Lung (tissue), 16 donors: ENCODE data around the gene TIAM2. TPM values are rescaled to one million over a fixed set of nuclear protein-coding genes. Genes with fewer than 3 reads are reported as not detected.

Source experiments
- ATAC-seq: fragments of 200-7000 bp; cut with Tn5 transposase; one replicate; pipeline ENCODE4 v1.9.1; 2020; ENCODE audit warnings: moderate number of reproducible peaks; ENCODE audit not compliant: insufficient read depth, low FRiP score
- DNase-seq, 3 donors: peaks; one replicate each; pipeline ENCODE4 v3.0.0-alpha.2; 2013 to 2017
- H3K27ac ChIP-seq, 2 donors: one replicate each; pipeline ENCODE4 v1.5.1; 2013; ENCODE audit warnings: mild to moderate bottlenecking in 2 of 2, moderate library complexity in 2 of 2, control low read depth in 1 of 2, inconsistent platforms in 1 of 2, low read depth in 1 of 2, low read length in 1 of 2
- H3K27me3 ChIP-seq, 3 donors: one replicate each; pipeline ENCODE4 v1.5.1; 2013; ENCODE audit warnings: low read length in 2 of 3; ENCODE audit not compliant: control insufficient read depth in 3 of 3, insufficient read depth in 3 of 3
- H3K36me3 ChIP-seq, 4 donors: one replicate each; pipeline ENCODE4 v1.5.1; 2013; ENCODE audit warnings: low read length in 4 of 4, mild to moderate bottlenecking in 1 of 4, moderate library complexity in 1 of 4; ENCODE audit not compliant: control insufficient read depth in 4 of 4, insufficient read depth in 4 of 4
- H3K4me1 ChIP-seq, 5 donors: one replicate each; pipeline ENCODE4 v1.5.1; 2013; ENCODE audit warnings: low read length in 5 of 5, mild to moderate bottlenecking in 2 of 5, moderate library complexity in 1 of 5; ENCODE audit not compliant: control insufficient read depth in 5 of 5, insufficient read depth in 5 of 5
- H3K4me3 ChIP-seq: one replicate; pipeline ENCODE4 v1.5.1; 2013; ENCODE audit warnings: mild to moderate bottlenecking, control low read depth, moderate library complexity
- H3K9ac ChIP-seq, 2 donors: one replicate each; pipeline ENCODE4 v1.5.1; 2013; ENCODE audit warnings: low read length in 2 of 2, control low read depth in 1 of 2; ENCODE audit not compliant: insufficient read depth in 1 of 2
- H3K9me3 ChIP-seq, 4 donors: one replicate each; pipeline ENCODE4 v1.5.1; 2013; ENCODE audit warnings: low read length in 3 of 4, mild to moderate bottlenecking in 1 of 4, moderate library complexity in 1 of 4; ENCODE audit not compliant: control insufficient read depth in 4 of 4, insufficient read depth in 3 of 4
- CTCF ChIP-seq: IDR thresholded peaks from 2 replicates; pipeline ENCODE4 v1.5.1; 2012; ENCODE audit warnings: mild to moderate bottlenecking; ENCODE audit errors: control extremely low read depth, extremely low read depth
- WGBS, 2 donors: extraction: QIAGEN DNeasy Blood & Tissue Kit; methylation state at CpG; one replicate each; pipeline ENCODE4 v1.1.7; 2013; 5-methylcytosine and 5-hydroxymethylcytosine counted together
- long read RNA-seq, 5 donors: transcript quantifications; one replicate each; lab custom pipeline, GENCODE V29; 2026
- polyA plus RNA-seq, 2 donors: library from polyadenylated mRNA; stranded (reverse); fragments of 200-250 nt; gene quantifications; one replicate each; pipeline ENCODE4 v1.2.1, GENCODE V29; 2013
- total RNA-seq, 2 donors: library from RNA; depleted of rRNA in 1 of 2; stranded (reverse); fragments of >200 nt in 1 of 2; gene quantifications; one replicate each; pipeline ENCODE4 v1.2.1, GENCODE V29; 2014 to 2021
- donor health status: control.
- donor health status: control.
- donor health status: Bipolar disorder and iron deficiency.
- donor health status: healthy.
- donor health status: DM: yes; HTN: yes; CAD: no.

The TIAM2 gene
- total RNA-seq (10 to 100 TPM in 1 of 2 donors, 1 to 10 TPM in 1; 4.9 to 17.5 TPM), polyA plus RNA-seq (1 to 10 TPM; 1.8 to 3.3 TPM)
- long read RNA-seq, donor 1, partial matches to known transcripts = 28 of 29 reads
- long read RNA-seq, donor 1, other reads (novel, unspliced or antisense) = 0 of 29 reads
- long read RNA-seq, donor 2, partial matches to known transcripts = 12 of 15 reads
- long read RNA-seq, donor 2, other reads (novel, unspliced or antisense) = 0 of 15 reads
- long read RNA-seq, donor 3, partial matches to known transcripts = 0 of 9 reads
- long read RNA-seq, donor 3, other reads (novel, unspliced or antisense) = 7 of 9 reads
- long read RNA-seq, donor 4, partial matches to known transcripts = 0 of 6 reads
- long read RNA-seq, donor 4, other reads (novel, unspliced or antisense) = 5 of 6 reads
- long read RNA-seq, donor 5, partial matches to known transcripts = 23 of 37 reads
- long read RNA-seq, donor 5, other reads (novel, unspliced or antisense) = 11 of 37 reads

DNA sequence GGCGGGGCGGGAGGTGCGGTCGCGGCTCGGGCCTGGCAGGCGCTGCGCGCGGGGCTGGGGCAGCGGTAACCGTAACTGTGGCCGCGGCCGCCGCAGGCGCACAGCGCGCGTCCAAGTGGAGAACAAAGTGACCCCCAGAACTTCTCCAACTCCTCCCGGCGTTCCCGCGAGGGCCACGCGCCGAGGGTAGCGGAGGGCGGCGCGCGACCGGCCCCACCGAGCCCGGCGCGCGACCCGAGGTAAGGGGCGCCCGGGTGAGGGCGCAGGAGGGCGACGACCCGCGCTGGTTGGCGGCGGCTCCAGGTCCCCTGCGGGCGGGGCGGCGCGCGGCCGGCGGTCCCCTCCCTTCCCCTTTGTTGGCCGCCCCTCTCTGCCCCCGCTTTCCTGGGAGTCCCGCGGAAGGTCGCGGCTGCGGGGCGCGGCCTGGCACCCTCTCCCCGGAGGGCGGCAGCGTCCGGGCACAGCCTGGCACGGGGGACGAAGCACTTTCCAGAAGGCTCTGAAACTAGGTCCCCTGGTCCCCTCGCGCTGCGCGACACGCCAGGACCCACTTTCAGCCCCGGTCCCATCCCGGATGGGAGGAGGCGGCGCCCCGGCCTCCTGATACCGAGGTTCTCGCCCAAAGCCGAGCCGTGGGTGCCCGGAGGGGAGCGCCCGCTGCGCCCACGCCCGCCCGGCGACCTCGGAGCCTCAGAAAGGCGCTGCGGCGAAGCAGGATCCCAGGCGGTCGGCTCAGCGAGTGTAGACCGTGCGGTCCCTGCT lies at the start of gene TIAM2:
Gene TIAM2, plus strand, starts transcription at position 62 of the 762 bp plus-strand sequence. CDS start 133,909 bp downstream, outside the sequence.
- Histone ChIP-seq H3K9ac (peak within 1 kb of the TSS in 1 of 2 donors; percentile 53), H3K36me3 (no peaks in the 10 kb centered on the region), H3K4me1 (peaks cover 0 to 8% (median 4%) of the 10 kb centered on the region in 5 donors), H3K4me3 (peak within 1 kb of the TSS; percentile 42), H3K27me3 (peaks cover 0 to 9% (median 0%) of the 10 kb centered on the region in 3 donors), H3K27ac (no peak within 1 kb of the TSS), H3K9me3 (peaks cover 0 to 4% (median 0%) of the 10 kb centered on the region in 4 donors)
- 0 to 1% methylated on average over 65 to 102 of the region's 102 CpGs for WGBS, 2 donors
- no peak for TF ChIP-seq CTCF
- ATAC-seq (no peak), DNase-seq (peak; percentile 51 to 75 (median 68))

- ATAC-seq = no peak
- 94 to 97% methylated on average over 7 of the region's 7 CpGs for WGBS, 2 donors
- Histone ChIP-seq H3K4me3 (no peak overlapping the region), H3K9me3 (no peaks in the 10 kb centered on the region), H3K27ac (no peak overlapping the region), H3K4me1 (no peaks in the 10 kb centered on the region), H3K27me3 (no peaks in the 10 kb centered on the region), H3K36me3 (peaks cover 0 to 5% (median 0%) of the 10 kb centered on the region in 4 donors), H3K9ac (no peak overlapping the region)
- no peak for TF ChIP-seq CTCF
- no peak for DNase-seq
These were observed 44.2 kb upstream of the TIAM2 start for GRCh38 chr6:154950979-154951344.

DNA sequence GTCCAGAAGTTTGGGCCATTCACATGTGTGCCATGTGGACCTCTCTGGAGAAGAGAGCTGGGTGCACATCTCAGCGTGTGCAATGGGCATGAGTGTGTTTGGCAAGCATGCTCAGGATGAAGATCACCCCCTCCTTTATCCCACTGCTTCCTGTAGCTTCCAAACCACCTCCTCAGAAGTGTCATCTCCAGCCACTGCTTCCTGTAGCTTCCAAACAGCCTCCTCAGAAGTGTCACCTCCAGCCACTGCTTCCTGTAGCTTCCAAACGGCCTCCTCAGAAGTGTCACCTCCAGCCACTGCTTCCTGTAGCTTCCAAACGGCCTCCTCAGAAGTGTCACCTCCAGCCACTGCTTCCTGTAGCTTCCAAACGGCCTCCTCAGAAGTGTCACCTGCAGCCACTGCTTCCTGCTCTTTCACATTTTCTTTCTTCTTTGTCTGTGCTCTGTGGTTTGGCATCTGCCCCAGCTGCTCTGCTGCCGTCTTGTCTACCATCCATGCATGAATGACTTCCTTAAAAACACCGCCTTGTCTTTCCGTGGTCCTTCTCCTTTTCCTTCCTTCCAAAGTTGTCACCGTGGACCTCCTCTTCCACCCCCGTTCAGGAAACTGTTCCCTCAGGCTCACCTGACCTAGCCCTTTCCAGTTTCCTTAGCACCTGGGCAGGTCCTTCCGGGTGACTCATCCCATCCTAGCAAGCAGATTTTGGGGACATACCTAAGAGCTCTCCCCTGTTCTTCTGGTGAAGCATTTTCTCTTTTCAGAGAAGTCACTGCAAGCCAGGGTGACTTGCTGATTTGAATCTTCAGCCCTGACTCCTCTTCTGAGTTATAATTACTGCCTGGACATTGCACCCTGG lies 43.5 kb upstream of the TIAM2 start:
- Histone ChIP-seq H3K4me1 (no peaks in the 10 kb centered on the region), H3K27me3 (no peaks in the 10 kb centered on the region), H3K9me3 (no peaks in the 10 kb centered on the region), H3K36me3 (peaks cover 0 to 5% (median 0%) of the 10 kb centered on the region in 4 donors), H3K9ac (no peak overlapping the region), H3K4me3 (no peak overlapping the region), H3K27ac (no peak overlapping the region)
- WGBS, 2 donors = 28 to 54% methylated on average over 9 to 10 of the region's 10 CpGs
- ATAC-seq = no peak
- TF ChIP-seq CTCF = no peak
- no peak for DNase-seq
